UCSD-AML1 (cell line): ENCODE data around the gene REEP3.
"Not testable (repeated sequence)": the region's sequence is repeated elsewhere in the genome, so short reads cannot be mapped to it uniquely, and the experiment has no call there.

ENCODE experiments used
- DNase-seq: peaks from one replicate; lab custom pipeline; 2025; ENCODE audit not compliant: unreplicated experiment; lab: John Stamatoyannopoulos, UW

Gene REEP3

DNA sequence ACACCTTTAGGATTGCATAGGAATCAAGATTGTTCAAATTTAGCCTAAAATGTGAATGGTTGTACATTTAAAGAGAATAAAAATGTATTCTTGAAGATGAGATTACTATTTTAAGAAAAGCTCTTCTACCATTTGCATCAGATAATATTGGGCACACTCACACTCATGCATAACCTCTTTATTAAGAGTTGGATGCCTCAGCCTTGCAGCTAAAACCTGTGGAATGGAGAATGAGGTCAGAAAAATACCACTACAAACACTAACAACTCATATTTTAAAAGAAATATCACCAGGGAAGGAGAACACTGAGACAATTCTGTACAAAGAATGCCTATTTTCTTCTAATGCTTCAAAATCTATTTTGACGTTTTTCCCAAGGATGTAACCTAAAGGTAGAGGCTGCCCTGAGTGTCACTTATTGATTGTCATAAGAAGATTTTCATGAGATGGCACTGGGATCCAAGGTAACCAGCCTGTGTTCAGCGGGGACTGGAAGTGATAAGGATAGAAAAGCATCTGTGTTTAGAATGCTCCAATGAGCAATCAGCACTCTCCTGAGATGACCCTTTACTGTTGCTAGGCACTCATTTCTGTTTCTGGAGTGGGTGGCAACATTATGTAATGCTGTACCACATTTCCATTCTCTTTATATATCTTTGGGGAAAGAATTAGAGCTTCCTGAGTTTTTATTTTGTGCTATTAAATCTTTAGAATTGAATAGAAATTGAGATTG, 26.6 kb downstream of the REEP3 start:
- no peak for DNase-seq

GRCh38 chr10:63548860-63549259, 27.7 kb downstream of the REEP3 start:
- DNase-seq: no peak

GRCh38 chr10:63549810-63550209, 28.6 kb downstream of the REEP3 start:
- DNase-seq: no peak

GRCh38 chr10:63553031-63553430, 31.8 kb downstream of the REEP3 start:
- DNase-seq: no peak

DNA sequence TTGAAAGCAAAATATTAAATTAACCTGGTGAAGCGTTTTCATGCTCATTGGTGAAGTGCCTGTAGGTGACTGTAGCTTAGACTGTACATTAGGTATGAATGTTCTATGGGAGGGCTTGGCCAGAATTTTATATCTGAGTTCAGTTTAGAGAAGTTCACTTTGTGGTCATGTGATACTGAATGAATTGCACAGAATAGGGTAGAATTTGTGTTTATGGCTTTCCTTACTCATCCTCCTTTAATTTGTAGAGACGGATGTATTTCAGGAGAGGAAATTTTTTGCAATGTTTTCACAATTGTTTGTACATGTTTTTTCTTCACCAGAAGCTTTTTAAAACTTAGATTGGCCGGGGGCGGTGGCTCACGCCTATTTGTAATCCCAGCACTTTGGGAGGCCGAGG, 32.3 kb downstream of the REEP3 start:
- DNase-seq: no peak

DNA sequence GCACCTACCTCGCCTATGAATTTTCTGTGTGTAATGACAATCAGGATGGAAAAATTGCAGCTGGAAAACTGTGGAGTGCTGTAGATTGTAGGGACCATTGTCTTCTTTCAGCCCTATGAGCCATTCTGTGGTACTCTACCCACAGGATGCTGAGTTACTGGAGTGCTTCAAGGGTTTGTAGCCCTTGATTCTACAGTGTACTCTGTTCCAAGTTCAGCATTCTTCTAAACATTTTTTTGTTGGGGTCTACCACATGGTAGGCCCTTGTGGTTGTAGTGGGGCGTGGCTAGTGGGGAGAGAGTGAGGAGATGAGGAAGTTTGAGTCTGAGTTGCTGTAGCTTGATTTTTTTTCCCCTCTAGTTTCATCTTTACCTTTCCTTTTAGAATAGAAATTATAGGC, 33.5 kb downstream of the REEP3 start:
- peak; percentile 43 for DNase-seq

DNA sequence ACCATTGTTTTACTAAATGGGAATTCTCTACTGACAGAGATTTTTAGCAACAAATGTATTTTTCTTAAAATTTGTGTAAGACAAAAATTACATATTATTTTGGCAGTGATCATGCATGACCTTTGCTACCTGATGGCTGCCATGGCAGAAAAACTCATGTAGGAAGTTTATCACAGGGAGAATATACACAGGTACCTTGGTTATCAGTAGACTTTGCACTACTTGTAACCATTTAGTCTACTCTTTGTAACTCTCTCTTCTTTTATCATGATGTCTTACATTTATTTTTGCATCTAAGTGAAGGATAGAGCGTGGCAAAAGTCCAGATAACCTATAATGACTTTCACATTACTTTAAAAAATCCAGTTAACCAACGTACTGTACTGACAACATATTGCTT, 34.1 kb downstream of the REEP3 start:
- DNase-seq: no peak

DNA sequence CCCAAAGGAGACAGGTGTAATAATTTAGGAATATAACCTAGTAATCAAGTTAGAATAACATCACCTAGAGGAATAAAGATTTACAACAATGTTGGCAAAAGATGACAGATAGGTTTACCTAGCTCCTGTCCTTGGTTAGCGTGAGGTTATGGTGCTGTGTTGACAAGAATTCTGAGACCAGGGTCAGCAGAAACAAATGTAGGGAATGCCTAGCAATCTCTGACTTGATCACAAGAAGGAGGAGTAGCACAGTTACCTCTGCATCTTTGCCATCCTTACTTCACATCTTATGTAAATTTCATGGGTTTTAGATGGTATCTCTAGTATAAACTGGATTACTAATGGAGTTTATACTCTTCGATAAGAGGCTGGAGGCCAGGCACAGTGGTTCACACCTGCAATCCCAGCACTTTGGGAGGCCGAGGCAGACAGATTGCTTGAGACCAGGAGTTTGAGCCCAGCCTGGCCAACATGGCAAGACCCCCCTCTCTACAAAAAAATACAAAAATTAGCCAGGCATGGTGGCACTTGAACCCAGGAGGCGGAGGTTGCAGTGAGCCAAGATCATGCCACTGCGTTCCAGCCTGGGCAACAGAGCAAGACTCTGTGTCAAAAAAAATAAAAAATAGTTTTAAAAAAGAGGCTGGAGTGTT, 37.1 kb downstream of the REEP3 start:
- no peak for DNase-seq

DNA sequence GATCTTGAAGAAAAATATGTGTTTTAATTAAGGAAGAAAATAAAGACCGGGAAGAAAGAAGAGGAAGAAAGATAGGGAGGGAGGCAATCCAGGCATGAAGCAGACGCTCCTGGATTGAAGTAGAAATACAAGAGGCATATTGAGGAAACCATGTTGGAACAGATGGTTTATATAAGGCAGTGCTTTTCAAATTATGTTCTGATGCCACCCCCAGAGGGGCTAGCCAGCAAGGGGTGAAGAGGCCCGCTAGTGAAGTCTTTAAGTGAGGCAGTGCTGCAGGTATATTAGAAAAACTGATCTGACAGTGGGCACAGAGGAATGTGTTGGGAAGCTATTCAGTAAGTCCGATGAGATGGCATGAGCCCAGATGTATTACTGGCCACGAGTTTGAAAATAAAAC, 40.1 kb downstream of the REEP3 start:
- no peak for DNase-seq

- no peak for DNase-seq
Observed at GRCh38 chr10:63562391-63562790, 41.2 kb downstream of the REEP3 start.

- DNase-seq: no peak
Observed at GRCh38 chr10:63562857-63563256, 41.7 kb downstream of the REEP3 start.

GRCh38 chr10:63563623-63564022, 42.4 kb downstream of the REEP3 start:
- DNase-seq: no peak

GRCh38 chr10:63564731-63565130, 43.5 kb downstream of the REEP3 start:
- DNase-seq: not testable (repeated sequence)

- no peak for DNase-seq
Observed at GRCh38 chr10:63573068-63573697, 52.0 kb downstream of the REEP3 start.

DNA sequence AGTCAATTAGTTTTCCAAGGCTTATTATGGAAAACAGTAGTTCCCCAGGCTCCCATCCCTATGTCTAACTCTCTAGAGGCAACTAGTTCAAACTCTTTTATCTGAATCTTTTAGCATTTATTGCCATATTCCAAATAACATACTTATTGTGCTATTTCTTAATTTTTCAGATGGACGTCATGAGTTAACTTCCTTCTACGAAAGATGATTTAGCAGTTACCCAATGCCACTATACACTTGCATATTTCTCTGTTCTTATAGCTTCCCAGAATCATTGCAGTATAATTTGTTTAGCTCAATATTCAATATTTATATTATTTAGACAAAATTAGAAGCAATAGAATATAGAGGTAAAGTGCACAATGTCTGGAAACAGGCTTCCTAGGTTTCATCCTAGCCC, 52.8 kb downstream of the REEP3 start:
- DNase-seq: no peak

- no peak for DNase-seq
Observed at GRCh38 chr10:63576501-63576900, 55.3 kb downstream of the REEP3 start.

DNA sequence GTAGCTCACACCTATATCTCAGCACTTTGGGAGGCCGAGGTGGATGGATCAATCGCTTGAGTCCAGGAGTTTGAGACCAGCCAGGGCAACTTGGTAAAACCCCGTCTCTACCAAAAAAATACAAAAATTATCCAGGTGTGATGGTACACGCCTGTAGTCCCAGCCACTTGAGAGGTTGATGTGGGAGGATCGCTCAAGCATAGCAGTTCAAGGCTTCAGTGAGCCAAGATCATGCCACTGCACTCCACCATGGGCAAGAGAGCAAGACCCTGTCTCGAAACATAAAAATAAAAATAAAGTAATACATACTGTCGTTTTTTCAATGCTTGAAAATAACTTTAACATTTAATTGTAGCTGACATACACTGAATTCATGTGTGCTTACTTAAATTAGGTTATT, 57.3 kb downstream of the REEP3 start:
- no peak for DNase-seq

DNA sequence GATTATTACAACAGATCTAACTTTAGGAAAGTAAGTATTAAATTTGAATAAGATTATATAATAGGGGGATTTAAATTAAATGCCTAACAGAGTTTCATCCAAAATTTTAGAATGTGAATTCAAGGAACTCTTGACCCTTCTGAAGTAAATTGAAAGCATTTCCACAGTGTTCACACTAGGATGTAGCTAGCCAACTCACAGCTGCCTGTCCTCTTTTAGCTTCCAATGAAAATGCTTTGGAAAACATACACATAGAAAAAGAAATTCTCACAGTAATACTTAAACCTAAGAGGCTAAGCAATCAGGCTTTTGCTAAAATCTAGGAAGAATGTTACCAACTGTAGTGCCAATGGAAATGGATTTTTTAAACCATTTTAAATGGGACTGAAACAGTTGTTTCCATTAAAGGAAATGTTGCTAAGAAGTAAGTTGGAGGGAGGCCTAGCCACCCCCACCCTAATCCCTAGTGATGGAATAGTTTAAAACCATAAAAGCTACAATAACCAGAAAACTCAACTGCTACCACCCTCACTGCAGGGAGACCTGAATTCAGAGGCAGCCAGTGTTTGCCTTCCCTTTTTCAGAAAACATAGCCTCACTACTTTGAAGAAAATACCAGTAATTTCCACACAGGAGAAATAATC, 58.3 kb downstream of the REEP3 start:
- DNase-seq: no peak

DNA sequence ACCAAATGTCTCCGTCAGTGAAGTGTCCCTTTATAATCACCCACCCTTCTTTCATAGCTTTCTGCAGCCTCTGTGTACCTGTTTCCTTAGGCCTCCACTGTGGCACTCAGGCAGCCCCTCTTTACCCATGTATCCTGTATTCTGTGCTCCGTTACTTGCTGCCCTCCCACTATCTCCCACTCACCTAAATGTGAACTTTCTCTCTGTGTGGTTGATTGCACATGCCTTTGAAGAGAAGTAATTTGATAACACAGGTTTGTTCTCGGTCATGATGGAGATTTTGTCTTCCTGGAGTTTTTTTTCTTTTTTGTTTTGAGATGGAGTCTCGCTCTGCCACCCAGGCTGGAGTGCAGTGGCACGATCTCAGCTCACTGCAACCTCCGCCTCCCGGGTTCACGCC, 61.5 kb downstream of the REEP3 start:
- no peak for DNase-seq

DNA sequence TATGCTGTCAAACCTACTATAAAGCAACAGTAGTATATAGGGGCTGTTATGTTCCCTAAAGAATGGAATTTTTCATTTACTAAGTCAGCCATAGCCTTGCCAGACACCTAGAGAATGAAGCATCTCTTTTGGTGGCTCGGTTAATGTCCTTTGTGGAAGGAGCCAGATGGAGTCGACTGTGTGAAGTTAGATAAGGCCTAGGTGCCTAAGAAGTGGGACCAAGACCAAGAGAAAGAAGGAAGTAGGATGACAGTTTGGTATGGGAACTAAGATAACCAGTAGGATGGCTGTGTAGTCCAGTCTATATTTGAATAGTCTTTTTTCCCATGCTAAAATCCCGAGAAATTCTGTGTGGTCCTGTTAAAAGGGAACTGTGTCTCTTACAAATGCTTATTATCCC, 62.2 kb downstream of the REEP3 start:
- no peak for DNase-seq

DNA sequence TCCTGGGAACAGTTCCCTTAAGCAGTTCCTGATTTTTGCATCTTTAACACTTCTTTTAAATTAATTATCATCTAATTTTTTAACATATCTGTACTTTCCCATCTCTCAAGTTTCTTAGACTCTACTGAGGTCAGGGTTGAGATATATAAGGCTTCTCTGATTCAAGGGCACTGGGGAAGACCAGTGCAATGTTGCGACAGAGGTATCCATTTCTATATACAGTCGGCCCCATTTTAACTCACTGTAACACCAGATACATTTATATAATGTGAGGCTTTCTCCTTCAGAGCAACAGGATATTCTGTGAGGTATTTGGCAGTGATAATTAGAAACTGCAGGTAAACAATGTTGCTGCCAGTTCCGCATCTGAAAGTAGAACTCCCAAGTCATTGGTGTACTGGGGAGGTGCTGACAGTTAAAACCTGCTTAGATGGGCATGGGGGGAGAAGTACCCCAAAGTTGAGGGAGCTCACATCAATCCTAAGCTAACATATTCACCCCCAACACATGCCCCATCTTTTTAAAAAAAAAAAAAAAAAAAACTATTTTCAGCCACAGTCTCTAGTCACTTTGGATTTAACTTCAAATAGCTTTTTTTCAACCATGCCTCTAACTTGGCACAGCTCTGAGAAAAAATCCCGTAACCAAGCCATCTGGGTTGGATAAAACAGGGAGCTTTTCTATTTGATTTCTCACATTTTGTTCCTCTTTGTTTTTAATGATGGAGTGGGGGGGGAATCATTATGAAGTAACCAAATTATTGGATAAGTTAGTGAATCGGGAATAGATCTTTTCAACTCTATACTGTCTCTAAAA, 62.9 kb downstream of the REEP3 start:
- no peak for DNase-seq
